ENCODE results near the gene BABAM2.

The BABAM2 gene

DNA sequence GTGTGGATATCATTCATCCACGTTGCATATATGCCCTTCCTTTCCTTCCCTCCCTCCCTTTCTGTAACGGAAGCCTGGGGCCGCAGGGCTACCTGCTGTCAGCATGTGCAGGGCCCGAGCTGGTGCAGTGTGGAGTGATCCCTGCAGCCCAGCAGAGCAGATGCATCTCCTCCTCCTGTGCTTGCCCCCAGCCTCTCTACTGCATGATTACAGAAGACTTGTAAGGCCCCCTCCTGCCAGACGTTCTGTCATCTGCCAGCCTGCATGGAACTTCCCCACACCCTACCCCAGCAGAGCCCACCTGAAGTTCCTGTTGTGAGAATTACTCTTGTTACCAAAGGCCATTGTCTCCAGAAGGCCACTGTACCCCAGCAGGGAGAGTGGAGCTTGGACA lies 434.6 kb downstream of the BABAM2 start:
- H3K27me3 ChIP-seq (replicated peaks; ENCODE audit: insufficient read depth, low read length) = no peaks in the 10 kb centered on the region
- H3K4me2 ChIP-seq (ENCODE audit: low read depth, low read length) = no peak overlapping the region
- no peaks in the 10 kb centered on the region for H3K36me3 ChIP-seq (replicated peaks; ENCODE audit: insufficient read depth, low read length)
- H3K27ac ChIP-seq (ENCODE audit: low read length) = no peak overlapping the region
- H4K20me1 ChIP-seq (ENCODE audit: insufficient read depth, low read length) = no peaks in the 10 kb centered on the region
- H2AFZ ChIP-seq (ENCODE audit: low read length) = no peak overlapping the region
- no peaks in the 10 kb centered on the region for H3K4me1 ChIP-seq (ENCODE audit: low read length)
- no peak for DNase-seq
- H3K9ac ChIP-seq (ENCODE audit: low read length) = no peak overlapping the region
- H3K9me2 ChIP-seq (replicated peaks; ENCODE audit: insufficient read depth, low read length) = no peaks in the 10 kb centered on the region
- H3F3A ChIP-seq (ENCODE audit: insufficient read depth, low read length) = no peaks in the 10 kb centered on the region
- TF ChIP-seq, protein P1, sequence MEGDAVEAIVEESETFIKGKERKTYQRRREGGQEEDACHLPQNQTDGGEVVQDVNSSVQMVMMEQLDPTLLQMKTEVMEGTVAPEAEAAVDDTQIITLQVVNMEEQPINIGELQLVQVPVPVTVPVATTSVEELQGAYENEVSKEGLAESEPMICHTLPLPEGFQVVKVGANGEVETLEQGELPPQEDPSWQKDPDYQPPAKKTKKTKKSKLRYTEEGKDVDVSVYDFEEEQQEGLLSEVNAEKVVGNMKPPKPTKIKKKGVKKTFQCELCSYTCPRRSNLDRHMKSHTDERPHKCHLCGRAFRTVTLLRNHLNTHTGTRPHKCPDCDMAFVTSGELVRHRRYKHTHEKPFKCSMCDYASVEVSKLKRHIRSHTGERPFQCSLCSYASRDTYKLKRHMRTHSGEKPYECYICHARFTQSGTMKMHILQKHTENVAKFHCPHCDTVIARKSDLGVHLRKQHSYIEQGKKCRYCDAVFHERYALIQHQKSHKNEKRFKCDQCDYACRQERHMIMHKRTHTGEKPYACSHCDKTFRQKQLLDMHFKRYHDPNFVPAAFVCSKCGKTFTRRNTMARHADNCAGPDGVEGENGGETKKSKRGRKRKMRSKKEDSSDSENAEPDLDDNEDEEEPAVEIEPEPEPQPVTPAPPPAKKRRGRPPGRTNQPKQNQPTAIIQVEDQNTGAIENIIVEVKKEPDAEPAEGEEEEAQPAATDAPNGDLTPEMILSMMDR (IDR thresholded peaks at IDR 0.05; ENCODE audit: low read length) = no peak
- no peak for TF ChIP-seq EZH2phosphoT487 (IDR thresholded peaks at IDR 0.05; ENCODE audit: low read length)
- TF ChIP-seq EZH2 (optimal IDR thresholded peaks at IDR 0.05; ENCODE audit: low read depth, low read length) = no peak
- H3K4me3 ChIP-seq (ENCODE audit: low read length) = no peak overlapping the region
- no peaks in the 10 kb centered on the region for H3K79me2 ChIP-seq (ENCODE audit: low read length)
- no peaks in the 10 kb centered on the region for H3K9me3 ChIP-seq (replicated peaks; ENCODE audit: insufficient read depth, low read length)

GRCh38 chr2:28325567-28326468 lies 435.3 kb downstream of the BABAM2 start:
- no peak for DNase-seq
- Histone ChIP-seq H3K4me1 (ENCODE audit: low read length) (no peaks in the 10 kb centered on the region), H3K27me3 (replicated peaks; ENCODE audit: insufficient read depth, low read length) (no peaks in the 10 kb centered on the region), H3K36me3 (replicated peaks; ENCODE audit: insufficient read depth, low read length) (no peaks in the 10 kb centered on the region), H2AFZ (ENCODE audit: low read length) (no peak overlapping the region), H3K79me2 (ENCODE audit: low read length) (no peaks in the 10 kb centered on the region), H3K9me2 (replicated peaks; ENCODE audit: insufficient read depth, low read length) (no peaks in the 10 kb centered on the region), H3K9ac (ENCODE audit: low read length) (no peak overlapping the region), H3K4me2 (ENCODE audit: low read depth, low read length) (no peak overlapping the region), H3K27ac (ENCODE audit: low read length) (no peak overlapping the region), H4K20me1 (ENCODE audit: insufficient read depth, low read length) (no peaks in the 10 kb centered on the region), H3K9me3 (replicated peaks; ENCODE audit: insufficient read depth, low read length) (no peaks in the 10 kb centered on the region), H3F3A (ENCODE audit: insufficient read depth, low read length) (no peaks in the 10 kb centered on the region), H3K4me3 (ENCODE audit: low read length) (no peak overlapping the region)
- TF ChIP-seq EZH2phosphoT487 (IDR thresholded peaks at IDR 0.05; ENCODE audit: low read length) (no peak), EZH2 (optimal IDR thresholded peaks at IDR 0.05; ENCODE audit: low read depth, low read length) (no peak)
- TF ChIP-seq, protein P1 (IDR thresholded peaks at IDR 0.05; ENCODE audit: low read length) = no peak

GRCh38 chr2:28326469-28326805 lies 435.9 kb downstream of the BABAM2 start:
- Histone ChIP-seq H3K9me2 (replicated peaks; ENCODE audit: insufficient read depth, low read length) (no peaks in the 10 kb centered on the region), H3K27me3 (replicated peaks; ENCODE audit: insufficient read depth, low read length) (no peaks in the 10 kb centered on the region), H2AFZ (ENCODE audit: low read length) (no peak overlapping the region), H3K27ac (ENCODE audit: low read length) (no peak overlapping the region), H3K4me2 (ENCODE audit: low read depth, low read length) (no peak overlapping the region), H4K20me1 (ENCODE audit: insufficient read depth, low read length) (no peaks in the 10 kb centered on the region), H3F3A (ENCODE audit: insufficient read depth, low read length) (no peaks in the 10 kb centered on the region), H3K4me1 (ENCODE audit: low read length) (no peaks in the 10 kb centered on the region), H3K36me3 (replicated peaks; ENCODE audit: insufficient read depth, low read length) (no peaks in the 10 kb centered on the region), H3K9me3 (replicated peaks; ENCODE audit: insufficient read depth, low read length) (no peaks in the 10 kb centered on the region), H3K79me2 (ENCODE audit: low read length) (no peaks in the 10 kb centered on the region), H3K4me3 (ENCODE audit: low read length) (no peak overlapping the region), H3K9ac (ENCODE audit: low read length) (no peak overlapping the region)
- DNase-seq = no peak
- TF ChIP-seq EZH2phosphoT487 (IDR thresholded peaks at IDR 0.05; ENCODE audit: low read length) (no peak), EZH2 (optimal IDR thresholded peaks at IDR 0.05; ENCODE audit: low read depth, low read length) (no peak)
- TF ChIP-seq, protein P1 (IDR thresholded peaks at IDR 0.05; ENCODE audit: low read length) = no peak
